Stimulated activated memory B cell treated with anti-CD40 and anti-IgM and Interleukin-4, amounts not matched to agents 10 μg/mL and 1 μg/mL and 100 μg/mL, for 72 hours (primary cell): ENCODE results near the gene TPCN1.
"Not testable (repeated sequence)": the region's sequence is repeated elsewhere in the genome, so short reads cannot be mapped to it uniquely, and the experiment has no call there.

Source experiments
- ATAC-seq: fragments of 150-1000 bp; cut with Tn5 transposase; 2 replicates; pipeline ENCODE4 v1.10.0; 2021
- H3K27ac Mint-ChIP-seq: one replicate; pipeline ENCODE4 v1.8.0; 2022; ENCODE audit warnings: mild to moderate bottlenecking, mixed read lengths
- H3K27me3 Mint-ChIP-seq: one replicate; pipeline ENCODE4 v1.8.0; 2022; ENCODE audit warnings: mixed read lengths
- H3K36me3 Mint-ChIP-seq: one replicate; pipeline ENCODE4 v1.8.0; 2022; ENCODE audit warnings: mixed read lengths
- H3K4me1 Mint-ChIP-seq: one replicate; pipeline ENCODE4 v1.8.0; 2022; ENCODE audit warnings: mixed read lengths
- H3K4me3 Mint-ChIP-seq: one replicate; pipeline ENCODE4 v1.8.0; 2022; ENCODE audit warnings: mild to moderate bottlenecking, moderate library complexity, mixed read lengths
- H3K9me3 Mint-ChIP-seq: one replicate; pipeline ENCODE4 v1.8.0; 2022; ENCODE audit warnings: mixed read lengths

Gene TPCN1

GRCh38 chr12:113203852-113204760 lies 17.2 kb upstream of the TPCN1 start:
- ATAC-seq, result no peak
- Mint-ChIP-seq H3K27me3 (no peaks in the 10 kb centered on the region), H3K27ac (peak overlapping the region; percentile 78), H3K9me3 (no peaks in the 10 kb centered on the region), H3K36me3 (no peaks in the 10 kb centered on the region), H3K4me3 (no peak overlapping the region), H3K4me1 (peaks cover 45% of the 10 kb centered on the region)

GRCh38 chr12:113204804-113205203 lies 16.5 kb upstream of the TPCN1 start:
- Mint-ChIP-seq H3K27ac (peak overlapping the region; percentile 78), H3K36me3 (no peaks in the 10 kb centered on the region), H3K27me3 (no peaks in the 10 kb centered on the region), H3K4me1 (peaks cover 51% of the 10 kb centered on the region), H3K9me3 (no peaks in the 10 kb centered on the region), H3K4me3 (no peak overlapping the region)
- no peak for ATAC-seq

GRCh38 chr12:113206802-113207201 lies 14.5 kb upstream of the TPCN1 start:
- Mint-ChIP-seq H3K4me1 (peaks cover 57% of the 10 kb centered on the region), H3K27ac (peak overlapping the region; percentile 91)
- not testable (repeated sequence) for H3K4me3 Mint-ChIP-seq, ATAC-seq, H3K9me3 Mint-ChIP-seq, H3K36me3 Mint-ChIP-seq, H3K27me3 Mint-ChIP-seq

DNA sequence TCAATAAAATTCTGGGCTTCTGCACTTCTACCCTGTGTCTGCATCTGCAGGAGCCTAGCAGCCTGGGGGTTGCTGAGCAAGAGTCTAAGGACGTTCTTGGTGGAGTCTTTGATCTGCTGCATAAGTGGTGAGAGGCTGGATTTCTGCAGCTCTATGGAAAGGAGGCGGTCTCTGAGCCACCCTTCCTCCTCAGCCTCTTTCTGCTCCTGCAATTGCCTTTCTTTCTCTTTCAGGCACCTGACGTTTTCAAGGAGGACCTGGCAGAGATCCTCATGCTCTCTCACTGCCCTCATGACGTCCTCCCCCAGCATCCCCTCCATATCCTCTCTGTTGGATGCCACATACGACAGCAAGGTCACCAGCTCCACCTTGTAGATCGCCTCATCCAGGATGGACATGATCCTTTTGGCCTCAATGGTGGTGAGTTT lies 13.6 kb upstream of the TPCN1 start:
- peak overlapping the region; percentile 71 for H3K4me3 Mint-ChIP-seq
- peaks cover 57% of the 10 kb centered on the region for H3K4me1 Mint-ChIP-seq
- no peaks in the 10 kb centered on the region for H3K27me3 Mint-ChIP-seq
- H3K9me3 Mint-ChIP-seq, result no peaks in the 10 kb centered on the region
- H3K27ac Mint-ChIP-seq, result peak overlapping the region; percentile 91
- ATAC-seq, result no peak
- H3K36me3 Mint-ChIP-seq, result no peaks in the 10 kb centered on the region

DNA sequence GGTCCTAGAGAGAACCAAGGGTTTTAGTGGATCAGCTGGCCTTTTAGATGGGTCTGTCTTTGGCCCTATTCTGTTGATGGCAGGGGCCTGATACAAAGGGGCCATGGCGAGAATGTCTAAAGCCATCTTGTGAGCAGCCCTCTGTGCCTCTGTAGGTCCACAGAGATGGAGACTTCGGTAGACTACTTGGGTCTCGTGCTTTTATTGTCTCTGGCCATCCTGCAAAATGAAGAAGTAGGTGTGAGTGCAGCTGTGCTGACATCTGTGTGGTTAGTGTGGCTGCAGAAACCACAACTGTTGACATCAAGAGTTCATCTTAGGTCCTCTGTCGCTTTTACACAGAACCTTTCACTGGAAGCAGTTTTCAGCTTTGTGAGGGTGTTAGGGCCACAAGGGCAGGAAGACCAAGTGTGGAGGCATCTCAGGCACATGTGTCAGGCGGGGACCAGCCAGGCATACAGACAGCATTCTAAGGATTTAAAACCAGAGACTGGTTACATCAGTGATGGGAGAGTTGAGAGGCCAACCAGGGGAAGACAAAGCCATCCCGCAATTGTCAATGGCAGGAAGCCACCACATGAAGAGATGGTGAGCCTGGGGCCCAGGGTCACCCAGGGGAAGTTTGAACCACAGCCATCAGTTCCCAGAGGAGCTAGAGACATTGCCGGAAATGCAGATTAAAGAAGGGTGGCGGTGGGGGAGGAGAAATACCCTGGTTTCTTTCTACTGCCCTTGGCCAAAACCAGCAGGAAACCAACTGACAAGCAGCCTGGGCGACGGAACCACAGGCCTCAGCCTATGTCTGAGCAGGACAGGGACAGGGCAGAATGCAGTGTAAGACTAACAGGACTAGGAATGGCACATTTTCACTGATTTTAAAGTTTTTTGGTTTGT lies 13.0 kb upstream of the TPCN1 start:
- ATAC-seq, result peak; percentile 93
- Mint-ChIP-seq H3K27ac (peak overlapping the region; percentile 91), H3K4me1 (peaks cover 57% of the 10 kb centered on the region), H3K27me3 (no peaks in the 10 kb centered on the region), H3K36me3 (no peaks in the 10 kb centered on the region), H3K9me3 (no peaks in the 10 kb centered on the region), H3K4me3 (peak overlapping the region; percentile 71)

GRCh38 chr12:113211160-113211559 lies 10.1 kb upstream of the TPCN1 start:
- Mint-ChIP-seq H3K27ac (peak overlapping the region; percentile 69), H3K4me1 (peaks cover 58% of the 10 kb centered on the region), H3K27me3 (no peaks in the 10 kb centered on the region), H3K36me3 (no peaks in the 10 kb centered on the region), H3K4me3 (no peak overlapping the region), H3K9me3 (no peaks in the 10 kb centered on the region)
- no peak for ATAC-seq

DNA sequence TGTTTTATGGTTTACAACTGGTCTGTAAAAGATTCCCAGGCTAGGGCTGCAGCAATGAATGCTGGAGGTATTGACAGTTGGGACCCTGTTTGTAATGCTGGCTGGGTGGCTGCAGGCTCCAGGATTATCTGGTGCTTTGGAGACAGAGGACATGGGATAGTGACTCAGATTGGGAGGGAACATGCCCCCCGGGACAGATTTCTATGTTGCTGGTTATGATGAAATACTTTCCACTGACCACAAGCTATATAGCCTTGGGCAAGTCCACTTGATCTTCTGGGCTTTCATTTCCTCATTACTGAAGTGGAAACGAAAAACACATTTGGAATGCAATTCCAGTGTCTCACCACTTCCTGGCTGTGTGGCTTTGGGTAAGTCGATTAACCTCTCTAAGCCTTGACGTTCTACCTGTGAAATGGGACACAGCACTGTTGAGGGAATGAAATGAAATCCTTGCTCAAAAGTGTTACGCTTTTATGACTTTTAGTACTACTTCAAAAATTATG lies 6.3 kb upstream of the TPCN1 start:
- no peaks in the 10 kb centered on the region for H3K27me3 Mint-ChIP-seq
- no peak overlapping the region for H3K4me3 Mint-ChIP-seq
- peak overlapping the region; percentile 69 for H3K27ac Mint-ChIP-seq
- peaks cover 35% of the 10 kb centered on the region for H3K4me1 Mint-ChIP-seq
- no peaks in the 10 kb centered on the region for H3K9me3 Mint-ChIP-seq
- ATAC-seq, result peak; percentile 87
- H3K36me3 Mint-ChIP-seq, result no peaks in the 10 kb centered on the region

GRCh38 chr12:113216027-113216426 lies 5.2 kb upstream of the TPCN1 start:
- no peak overlapping the region for H3K4me3 Mint-ChIP-seq
- ATAC-seq, result no peak
- H3K4me1 Mint-ChIP-seq, result peaks cover 27% of the 10 kb centered on the region
- H3K27ac Mint-ChIP-seq, result peak overlapping the region; percentile 69
- H3K27me3 Mint-ChIP-seq, result no peaks in the 10 kb centered on the region
- H3K36me3 Mint-ChIP-seq, result no peaks in the 10 kb centered on the region
- no peaks in the 10 kb centered on the region for H3K9me3 Mint-ChIP-seq

GRCh38 chr12:113220593-113221180 lies 577 bp upstream of the TPCN1 start:
- H3K27me3 Mint-ChIP-seq, result no peaks in the 10 kb centered on the region
- no peak for ATAC-seq
- H3K36me3 Mint-ChIP-seq, result peaks cover 7% of the 10 kb centered on the region
- peak overlapping the region; percentile 97 for H3K27ac Mint-ChIP-seq
- peaks cover 30% of the 10 kb centered on the region for H3K4me1 Mint-ChIP-seq
- no peaks in the 10 kb centered on the region for H3K9me3 Mint-ChIP-seq
- peak overlapping the region; percentile 87 for H3K4me3 Mint-ChIP-seq

DNA sequence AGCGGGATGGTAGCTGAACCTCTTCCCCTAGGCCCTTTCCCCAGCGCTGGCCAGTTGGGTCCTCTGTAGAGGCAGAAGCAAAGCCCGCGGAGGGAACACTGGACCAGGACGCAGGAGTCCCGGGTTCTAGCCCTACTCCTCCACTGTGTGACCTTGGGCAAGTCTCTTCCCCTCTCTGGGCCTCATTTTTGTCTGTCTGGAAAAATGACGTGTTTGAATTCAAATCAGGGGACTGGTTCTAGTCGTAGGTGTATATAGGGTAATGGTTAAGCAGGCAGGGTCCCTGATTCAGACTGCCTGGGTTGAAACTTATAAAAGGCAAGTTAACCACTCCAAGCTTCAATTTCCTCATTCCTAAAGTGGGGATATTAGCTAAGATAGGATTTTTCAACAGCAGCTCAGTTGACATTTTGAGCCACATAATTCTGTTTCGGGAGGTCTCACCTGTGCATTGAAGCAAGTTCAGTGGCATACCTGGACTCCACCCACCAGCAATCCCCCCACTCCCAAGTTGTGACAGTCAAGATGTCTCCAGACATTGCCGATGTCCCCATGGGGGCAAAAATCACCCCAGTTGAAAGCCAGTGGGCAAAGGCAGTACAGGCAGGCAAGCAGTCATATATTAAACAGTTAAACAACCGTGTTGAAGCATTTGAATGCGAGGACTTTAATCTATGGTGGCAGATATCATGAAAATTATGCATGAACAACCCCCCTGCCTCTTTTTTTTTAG lies 899 bp downstream of the TPCN1 start:
- ATAC-seq, result peak; percentile 0
- Mint-ChIP-seq H3K4me3 (peak overlapping the region; percentile 87), H3K4me1 (peaks cover 26% of the 10 kb centered on the region), H3K9me3 (no peaks in the 10 kb centered on the region), H3K36me3 (peaks cover 14% of the 10 kb centered on the region), H3K27me3 (no peaks in the 10 kb centered on the region), H3K27ac (peak overlapping the region; percentile 97)

GRCh38 chr12:113222730-113223531 lies 1.7 kb downstream of the TPCN1 start:
- Mint-ChIP-seq H3K9me3 (no peaks in the 10 kb centered on the region), H3K27ac (peak overlapping the region; percentile 97), H3K36me3 (peaks cover 22% of the 10 kb centered on the region), H3K4me3 (peak overlapping the region; percentile 87), H3K4me1 (peaks cover 25% of the 10 kb centered on the region), H3K27me3 (no peaks in the 10 kb centered on the region)
- ATAC-seq, result no peak

DNA sequence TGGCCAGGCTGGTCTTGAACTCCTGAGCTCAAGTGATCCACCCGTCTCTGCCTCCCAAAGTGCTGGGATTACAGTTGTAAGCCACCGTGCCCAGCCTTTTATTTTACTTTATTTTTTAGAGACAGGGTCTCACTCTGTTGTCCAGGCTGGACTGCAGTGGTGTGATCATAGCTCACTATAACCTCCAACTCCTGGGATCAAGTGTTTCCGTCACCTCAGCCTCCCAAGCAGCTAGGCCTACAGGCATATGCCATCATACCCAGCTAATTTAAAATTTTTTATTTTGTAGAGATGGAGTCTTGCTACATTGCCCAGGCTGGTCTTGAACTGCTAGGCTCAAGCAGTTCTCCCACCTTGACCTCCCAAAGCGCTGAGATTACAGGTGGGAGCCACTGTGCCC lies 3.7 kb downstream of the TPCN1 start:
- Mint-ChIP-seq H3K27me3 (no peaks in the 10 kb centered on the region), H3K4me1 (peaks cover 45% of the 10 kb centered on the region), H3K4me3 (no peak overlapping the region), H3K9me3 (no peaks in the 10 kb centered on the region), H3K36me3 (peaks cover 34% of the 10 kb centered on the region), H3K27ac (no peak overlapping the region)
- no peak for ATAC-seq

DNA sequence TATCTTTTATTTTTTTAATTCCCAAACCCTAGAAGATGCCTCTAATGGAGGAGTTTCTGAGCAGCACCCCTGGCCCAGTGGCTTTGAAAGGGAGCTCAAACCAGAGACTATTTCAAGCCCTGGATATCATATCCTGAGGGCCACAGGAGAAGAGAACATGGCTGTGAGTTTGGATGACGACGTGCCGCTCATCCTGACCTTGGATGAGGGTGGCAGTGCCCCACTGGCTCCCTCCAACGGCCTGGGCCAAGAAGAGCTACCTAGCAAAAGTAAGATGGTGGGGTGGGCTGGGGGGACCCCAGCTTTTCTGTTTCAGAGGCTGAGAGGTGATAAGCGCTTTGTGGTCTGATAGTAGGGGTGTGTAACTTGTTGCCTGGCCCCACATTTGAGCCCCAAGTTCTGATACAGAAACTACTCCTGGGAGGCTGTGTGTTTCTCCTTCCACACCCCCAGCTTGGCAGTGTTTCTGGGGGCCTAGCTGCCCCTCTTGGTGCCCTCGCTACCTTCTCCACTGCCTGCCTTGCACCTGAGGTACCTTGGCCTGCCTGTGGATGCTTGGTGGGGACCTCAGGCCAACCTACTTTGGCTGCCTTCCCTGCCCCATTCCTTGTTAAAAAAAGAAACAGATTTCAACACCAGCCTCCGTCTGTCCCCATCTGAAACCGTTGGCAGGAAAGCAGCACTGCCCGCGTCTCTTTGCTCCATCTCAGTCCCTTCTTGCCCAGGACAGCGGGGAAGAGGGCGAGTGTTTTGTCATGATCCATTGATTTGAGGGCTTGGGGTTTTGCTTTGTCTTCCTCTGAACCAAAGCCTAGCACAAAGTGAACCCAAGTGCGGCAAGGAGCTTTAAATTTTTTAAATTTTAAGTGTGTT lies 5.7 kb downstream of the TPCN1 start:
- Mint-ChIP-seq H3K4me1 (peaks cover 53% of the 10 kb centered on the region), H3K4me3 (no peak overlapping the region), H3K27me3 (no peaks in the 10 kb centered on the region), H3K27ac (peak overlapping the region; percentile 97), H3K9me3 (no peaks in the 10 kb centered on the region), H3K36me3 (peaks cover 35% of the 10 kb centered on the region)
- ATAC-seq, result no peak
